ENCODE data around the gene LRBA. TPM values are rescaled to one million over a fixed set of nuclear protein-coding genes. Genes with fewer than 3 reads are reported as not detected.

The LRBA gene
- total RNA-seq, 1 experiment from 2014 or later: 69.1 TPM

DNA sequence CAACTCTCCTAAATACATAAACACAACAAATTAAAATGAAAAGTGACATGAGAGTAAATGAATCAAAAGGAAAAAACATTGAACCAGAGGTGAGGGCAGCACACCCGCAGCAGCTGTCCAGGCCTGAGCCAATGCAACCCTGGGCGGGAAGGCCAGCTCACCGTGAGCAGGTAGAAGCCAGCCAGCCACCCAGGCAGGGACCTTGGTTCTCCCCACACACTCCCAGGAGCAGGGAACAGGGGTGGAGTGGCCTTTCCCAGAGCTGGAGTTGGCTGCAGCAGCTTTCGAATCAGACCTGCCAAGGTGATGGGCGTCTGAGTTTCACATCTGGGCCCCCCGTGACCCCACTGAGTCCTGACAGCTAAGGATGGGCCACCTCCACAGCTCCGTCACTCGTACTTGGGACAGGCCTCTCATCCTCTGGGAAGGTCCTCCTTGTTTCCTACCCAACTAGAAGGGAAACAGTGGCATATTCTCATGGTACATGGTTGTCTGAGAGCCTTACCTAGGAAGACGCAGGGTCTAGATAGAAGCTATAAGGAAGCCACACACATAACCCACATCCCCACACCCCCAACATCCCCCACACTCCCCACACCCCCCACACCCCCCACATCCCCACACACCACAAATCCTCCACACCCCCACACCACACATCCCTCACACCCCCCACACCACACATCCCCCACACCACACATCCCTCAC, 764.6 kb downstream of the LRBA start (continued):
- TF ChIP-seq CREM (CRISPR knock-in tag; IDR thresholded peaks at IDR 0.05) (no peak), ZNF219 (CRISPR knock-in tag; IDR thresholded peaks at IDR 0.05; ENCODE audit: borderline replicate concordance) (no peak)
- TF ChIP-seq, protein P1, sequence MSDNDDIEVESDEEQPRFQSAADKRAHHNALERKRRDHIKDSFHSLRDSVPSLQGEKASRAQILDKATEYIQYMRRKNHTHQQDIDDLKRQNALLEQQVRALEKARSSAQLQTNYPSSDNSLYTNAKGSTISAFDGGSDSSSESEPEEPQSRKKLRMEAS (CRISPR knock-in tag; IDR thresholded peaks at IDR 0.05): no peak

DNA sequence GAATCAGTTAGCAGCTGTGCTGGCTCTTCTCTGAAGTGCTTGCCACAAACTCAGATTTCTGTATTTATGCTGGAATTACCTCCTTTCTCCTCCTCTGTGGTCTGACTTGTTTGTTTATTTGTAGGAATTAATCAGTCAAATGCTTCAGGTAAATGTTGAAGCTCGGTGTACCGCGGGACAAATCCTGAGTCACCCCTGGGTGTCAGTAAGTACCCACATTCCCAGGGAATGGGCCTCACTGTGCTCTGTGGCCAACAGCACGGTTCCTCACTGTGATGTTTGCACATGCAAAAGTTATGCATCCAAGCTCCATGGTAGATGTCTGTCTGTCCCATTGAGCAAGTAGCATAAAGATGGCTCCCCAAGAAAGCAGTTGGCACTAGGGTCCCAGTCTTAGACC, 766.9 kb downstream of the LRBA start:
- no peak for ATAC-seq
- TF ChIP-seq ZNF423 (CRISPR knock-in tag; IDR thresholded peaks at IDR 0.05): no peak
- no peak for TF ChIP-seq TP53 (CRISPR knock-in tag; IDR thresholded peaks at IDR 0.05)
- no peak for TF ChIP-seq PRRX2 (CRISPR knock-in tag; IDR thresholded peaks at IDR 0.05)
- no peak for TF ChIP-seq ZNF396 (CRISPR knock-in tag; IDR thresholded peaks at IDR 0.05; ENCODE audit: borderline replicate concordance)
- no peak for TF ChIP-seq ZBTB21 (CRISPR knock-in tag; IDR thresholded peaks at IDR 0.05; ENCODE audit: borderline replicate concordance)
- TF ChIP-seq, protein P2, sequence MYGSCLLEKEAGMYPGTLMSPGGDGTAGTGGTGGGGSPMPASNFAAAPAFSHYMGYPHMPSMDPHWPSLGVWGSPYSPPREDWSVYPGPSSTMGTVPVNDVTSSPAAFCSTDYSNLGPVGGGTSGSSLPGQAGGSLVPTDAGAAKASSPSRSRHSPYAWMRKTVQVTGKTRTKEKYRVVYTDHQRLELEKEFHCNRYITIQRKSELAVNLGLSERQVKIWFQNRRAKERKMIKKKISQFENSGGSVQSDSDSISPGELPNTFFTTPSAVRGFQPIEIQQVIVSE (CRISPR knock-in tag; IDR thresholded peaks at IDR 0.05; ENCODE audit: borderline replicate concordance): no peak
- no peak for TF ChIP-seq ZNF138 (CRISPR knock-in tag; conservative IDR thresholded peaks at IDR 0.05)
- TF ChIP-seq CREM (CRISPR knock-in tag; IDR thresholded peaks at IDR 0.05): no peak
- no peak for TF ChIP-seq CREB1 (CRISPR knock-in tag; IDR thresholded peaks at IDR 0.05)
- TF ChIP-seq, protein P3, sequence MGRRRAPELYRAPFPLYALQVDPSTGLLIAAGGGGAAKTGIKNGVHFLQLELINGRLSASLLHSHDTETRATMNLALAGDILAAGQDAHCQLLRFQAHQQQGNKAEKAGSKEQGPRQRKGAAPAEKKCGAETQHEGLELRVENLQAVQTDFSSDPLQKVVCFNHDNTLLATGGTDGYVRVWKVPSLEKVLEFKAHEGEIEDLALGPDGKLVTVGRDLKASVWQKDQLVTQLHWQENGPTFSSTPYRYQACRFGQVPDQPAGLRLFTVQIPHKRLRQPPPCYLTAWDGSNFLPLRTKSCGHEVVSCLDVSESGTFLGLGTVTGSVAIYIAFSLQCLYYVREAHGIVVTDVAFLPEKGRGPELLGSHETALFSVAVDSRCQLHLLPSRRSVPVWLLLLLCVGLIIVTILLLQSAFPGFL (CRISPR knock-in tag; IDR thresholded peaks at IDR 0.05; ENCODE audit: borderline replicate concordance): no peak
- TF ChIP-seq, protein P4, sequence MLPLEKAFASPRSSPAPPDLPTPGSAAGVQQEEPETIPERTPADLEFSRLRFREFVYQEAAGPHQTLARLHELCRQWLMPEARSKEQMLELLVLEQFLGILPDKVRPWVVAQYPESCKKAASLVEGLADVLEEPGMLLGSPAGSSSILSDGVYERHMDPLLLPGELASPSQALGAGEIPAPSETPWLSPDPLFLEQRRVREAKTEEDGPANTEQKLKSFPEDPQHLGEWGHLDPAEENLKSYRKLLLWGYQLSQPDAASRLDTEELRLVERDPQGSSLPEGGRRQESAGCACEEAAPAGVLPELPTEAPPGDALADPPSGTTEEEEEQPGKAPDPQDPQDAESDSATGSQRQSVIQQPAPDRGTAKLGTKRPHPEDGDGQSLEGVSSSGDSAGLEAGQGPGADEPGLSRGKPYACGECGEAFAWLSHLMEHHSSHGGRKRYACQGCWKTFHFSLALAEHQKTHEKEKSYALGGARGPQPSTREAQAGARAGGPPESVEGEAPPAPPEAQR (CRISPR knock-in tag; IDR thresholded peaks at IDR 0.05): no peak
- no peak for TF ChIP-seq ZNF232 (CRISPR knock-in tag; IDR thresholded peaks at IDR 0.05)
- no peak for TF ChIP-seq SP1 (CRISPR knock-in tag; conservative IDR thresholded peaks at IDR 0.05)
- DNase-seq (ENCODE audit: low spot score): no peak
- POLR2A ChIA-PET: no interaction called here
- Mint-ChIP-seq H3K4me3 (no peak overlapping the region), H3K9me3 (peaks cover 2% of the 10 kb centered on the region; the same call in 1 of the 2 replicates), H3K27ac (no peak overlapping the region), H3K27me3 (ENCODE audit: low read depth) (no peaks in the 10 kb centered on the region; the same call in none of the 2 replicates), H3K36me3 (no peaks in the 10 kb centered on the region), H3K4me1 (peaks cover 41% of the 10 kb centered on the region)
- CTCF ChIA-PET: interaction anchor here (0.6 to 1.1 kb wide), 3 partner anchors 8 to 619 kb away, joined by 4 to 5 read pairs (median 4); no protein-coding TSS in a partner anchor

DNA sequence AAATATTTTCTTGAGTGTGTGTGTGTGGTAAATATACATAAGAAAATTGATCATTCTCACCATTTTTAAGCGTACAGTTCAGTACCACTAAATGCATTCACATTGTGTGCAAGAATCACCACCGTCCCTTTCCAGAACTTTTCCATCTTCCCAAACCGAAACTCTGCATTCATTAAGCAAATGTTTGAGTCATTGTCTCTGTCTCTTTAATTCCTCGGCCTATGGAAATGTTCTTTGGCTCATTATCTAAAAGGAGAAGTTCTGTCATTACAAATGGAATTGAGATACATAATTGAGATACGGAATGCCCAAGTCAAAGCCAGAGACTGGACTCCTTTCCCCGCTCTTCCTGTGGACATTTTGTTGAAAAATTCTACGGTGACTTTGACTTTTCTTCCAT, 767.9 kb downstream of the LRBA start:
- CTCF ChIA-PET: no interaction called here
- TF ChIP-seq ELF4 (CRISPR knock-in tag; IDR thresholded peaks at IDR 0.05; ENCODE audit: low read depth) (no peak), ZNF671 (CRISPR knock-in tag; IDR thresholded peaks at IDR 0.05) (no peak), NR3C1 (CRISPR knock-in tag; conservative IDR thresholded peaks at IDR 0.05; ENCODE audit: low read depth) (no peak), NR1H2 (CRISPR knock-in tag; IDR thresholded peaks at IDR 0.05) (no peak), SMAD4 (CRISPR knock-in tag; IDR thresholded peaks at IDR 0.05) (no peak), ZNF396 (CRISPR knock-in tag; IDR thresholded peaks at IDR 0.05; ENCODE audit: borderline replicate concordance) (no peak), EMX1 (CRISPR knock-in tag; IDR thresholded peaks at IDR 0.05) (no peak), FOXP1 (CRISPR knock-in tag; IDR thresholded peaks at IDR 0.05; ENCODE audit: borderline replicate concordance) (no peak), OVOL2 (CRISPR knock-in tag; IDR thresholded peaks at IDR 0.05; ENCODE audit: borderline replicate concordance) (no peak)
- TF ChIP-seq, protein P5, sequence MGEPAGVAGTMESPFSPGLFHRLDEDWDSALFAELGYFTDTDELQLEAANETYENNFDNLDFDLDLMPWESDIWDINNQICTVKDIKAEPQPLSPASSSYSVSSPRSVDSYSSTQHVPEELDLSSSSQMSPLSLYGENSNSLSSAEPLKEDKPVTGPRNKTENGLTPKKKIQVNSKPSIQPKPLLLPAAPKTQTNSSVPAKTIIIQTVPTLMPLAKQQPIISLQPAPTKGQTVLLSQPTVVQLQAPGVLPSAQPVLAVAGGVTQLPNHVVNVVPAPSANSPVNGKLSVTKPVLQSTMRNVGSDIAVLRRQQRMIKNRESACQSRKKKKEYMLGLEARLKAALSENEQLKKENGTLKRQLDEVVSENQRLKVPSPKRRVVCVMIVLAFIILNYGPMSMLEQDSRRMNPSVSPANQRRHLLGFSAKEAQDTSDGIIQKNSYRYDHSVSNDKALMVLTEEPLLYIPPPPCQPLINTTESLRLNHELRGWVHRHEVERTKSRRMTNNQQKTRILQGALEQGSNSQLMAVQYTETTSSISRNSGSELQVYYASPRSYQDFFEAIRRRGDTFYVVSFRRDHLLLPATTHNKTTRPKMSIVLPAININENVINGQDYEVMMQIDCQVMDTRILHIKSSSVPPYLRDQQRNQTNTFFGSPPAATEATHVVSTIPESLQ (CRISPR knock-in tag; IDR thresholded peaks at IDR 0.05): no peak
- TF ChIP-seq, protein P6, sequence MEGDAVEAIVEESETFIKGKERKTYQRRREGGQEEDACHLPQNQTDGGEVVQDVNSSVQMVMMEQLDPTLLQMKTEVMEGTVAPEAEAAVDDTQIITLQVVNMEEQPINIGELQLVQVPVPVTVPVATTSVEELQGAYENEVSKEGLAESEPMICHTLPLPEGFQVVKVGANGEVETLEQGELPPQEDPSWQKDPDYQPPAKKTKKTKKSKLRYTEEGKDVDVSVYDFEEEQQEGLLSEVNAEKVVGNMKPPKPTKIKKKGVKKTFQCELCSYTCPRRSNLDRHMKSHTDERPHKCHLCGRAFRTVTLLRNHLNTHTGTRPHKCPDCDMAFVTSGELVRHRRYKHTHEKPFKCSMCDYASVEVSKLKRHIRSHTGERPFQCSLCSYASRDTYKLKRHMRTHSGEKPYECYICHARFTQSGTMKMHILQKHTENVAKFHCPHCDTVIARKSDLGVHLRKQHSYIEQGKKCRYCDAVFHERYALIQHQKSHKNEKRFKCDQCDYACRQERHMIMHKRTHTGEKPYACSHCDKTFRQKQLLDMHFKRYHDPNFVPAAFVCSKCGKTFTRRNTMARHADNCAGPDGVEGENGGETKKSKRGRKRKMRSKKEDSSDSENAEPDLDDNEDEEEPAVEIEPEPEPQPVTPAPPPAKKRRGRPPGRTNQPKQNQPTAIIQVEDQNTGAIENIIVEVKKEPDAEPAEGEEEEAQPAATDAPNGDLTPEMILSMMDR (IDR thresholded peaks at IDR 0.05): no peak
- TF ChIP-seq, protein P7, sequence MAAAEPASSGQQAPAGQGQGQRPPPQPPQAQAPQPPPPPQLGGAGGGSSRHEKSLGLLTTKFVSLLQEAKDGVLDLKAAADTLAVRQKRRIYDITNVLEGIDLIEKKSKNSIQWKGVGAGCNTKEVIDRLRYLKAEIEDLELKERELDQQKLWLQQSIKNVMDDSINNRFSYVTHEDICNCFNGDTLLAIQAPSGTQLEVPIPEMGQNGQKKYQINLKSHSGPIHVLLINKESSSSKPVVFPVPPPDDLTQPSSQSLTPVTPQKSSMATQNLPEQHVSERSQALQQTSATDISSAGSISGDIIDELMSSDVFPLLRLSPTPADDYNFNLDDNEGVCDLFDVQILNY (CRISPR knock-in tag; IDR thresholded peaks at IDR 0.05): no peak

More for the DNA sequence above, 767.9 kb downstream of the LRBA start:
- peaks cover 46% of the 10 kb centered on the region for H3K4me1 Mint-ChIP-seq
- H3K36me3 Mint-ChIP-seq: no peaks in the 10 kb centered on the region
- POLR2A ChIA-PET: no interaction called here
- H3K27ac Mint-ChIP-seq: no peak overlapping the region
- H3K4me3 Mint-ChIP-seq: no peak overlapping the region
- no peaks in the 10 kb centered on the region; the same call in 1 of the 2 replicates for H3K27me3 Mint-ChIP-seq (ENCODE audit: low read depth)
- DNase-seq (ENCODE audit: low spot score) (no peak), ATAC-seq (no peak)
- peaks cover 2% of the 10 kb centered on the region; the same call in 1 of the 2 replicates for H3K9me3 Mint-ChIP-seq
